Astrocyte of the spinal cord (primary cell): ENCODE data around the gene NCF2.

ENCODE experiments used
- DNase-seq: peaks from one replicate; pipeline ENCODE4 v3.0.0; 2011; ENCODE audit warnings: low read depth, low spot score
- H3K4me3 ChIP-seq: 2 replicates; pipeline ENCODE4 v1.5.1; 2011; ENCODE audit warnings: low read depth, mild to moderate bottlenecking, low read length, moderate library complexity
- in situ Hi-C: cut with HindIII; loops from 2 replicates; pipeline ENCODE4 v1.10.0; 2017; ENCODE audit warnings: low sequenced_read_pairs
- TF ChIP-seq, protein P1 (sequence below): IDR thresholded peaks from 2 replicates; pipeline ENCODE4 v1.5.1; 2012; ENCODE audit warnings: low read depth, mild to moderate bottlenecking, low read length, inconsistent platforms

NCF2 gene

DNA sequence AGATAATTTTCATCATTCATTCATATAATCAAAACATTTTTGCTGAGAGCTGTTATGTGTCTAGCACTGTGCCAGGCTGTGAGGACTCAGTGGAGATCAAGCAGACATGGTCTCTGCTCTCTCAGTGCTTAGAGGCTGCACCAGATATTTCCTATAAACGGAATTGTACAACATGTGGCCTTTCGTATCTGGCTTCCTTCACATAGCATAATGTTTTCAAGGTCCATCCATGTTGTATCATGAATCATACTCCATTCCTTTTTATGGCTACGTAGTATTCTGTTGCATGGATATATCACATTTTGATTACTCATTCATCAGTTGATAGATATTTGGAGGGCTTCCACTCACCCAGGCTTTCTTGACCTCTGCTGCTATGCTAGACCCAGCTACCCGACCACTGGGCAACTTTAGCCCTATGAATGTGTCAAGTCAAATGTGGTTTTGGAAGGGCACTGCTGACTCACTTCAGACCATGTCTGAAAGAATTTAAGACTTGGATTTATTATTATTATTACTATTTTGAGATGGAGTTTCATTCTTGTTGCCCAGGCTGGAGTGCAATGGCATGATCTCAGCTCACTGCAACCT is 18.5 kb downstream of the NCF2 start:
- in situ Hi-C loops, result no loop called here
- TF ChIP-seq, protein P1, sequence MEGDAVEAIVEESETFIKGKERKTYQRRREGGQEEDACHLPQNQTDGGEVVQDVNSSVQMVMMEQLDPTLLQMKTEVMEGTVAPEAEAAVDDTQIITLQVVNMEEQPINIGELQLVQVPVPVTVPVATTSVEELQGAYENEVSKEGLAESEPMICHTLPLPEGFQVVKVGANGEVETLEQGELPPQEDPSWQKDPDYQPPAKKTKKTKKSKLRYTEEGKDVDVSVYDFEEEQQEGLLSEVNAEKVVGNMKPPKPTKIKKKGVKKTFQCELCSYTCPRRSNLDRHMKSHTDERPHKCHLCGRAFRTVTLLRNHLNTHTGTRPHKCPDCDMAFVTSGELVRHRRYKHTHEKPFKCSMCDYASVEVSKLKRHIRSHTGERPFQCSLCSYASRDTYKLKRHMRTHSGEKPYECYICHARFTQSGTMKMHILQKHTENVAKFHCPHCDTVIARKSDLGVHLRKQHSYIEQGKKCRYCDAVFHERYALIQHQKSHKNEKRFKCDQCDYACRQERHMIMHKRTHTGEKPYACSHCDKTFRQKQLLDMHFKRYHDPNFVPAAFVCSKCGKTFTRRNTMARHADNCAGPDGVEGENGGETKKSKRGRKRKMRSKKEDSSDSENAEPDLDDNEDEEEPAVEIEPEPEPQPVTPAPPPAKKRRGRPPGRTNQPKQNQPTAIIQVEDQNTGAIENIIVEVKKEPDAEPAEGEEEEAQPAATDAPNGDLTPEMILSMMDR, result no peak
- H3K4me3 ChIP-seq, result no peak overlapping the region
- no peak for DNase-seq

DNA sequence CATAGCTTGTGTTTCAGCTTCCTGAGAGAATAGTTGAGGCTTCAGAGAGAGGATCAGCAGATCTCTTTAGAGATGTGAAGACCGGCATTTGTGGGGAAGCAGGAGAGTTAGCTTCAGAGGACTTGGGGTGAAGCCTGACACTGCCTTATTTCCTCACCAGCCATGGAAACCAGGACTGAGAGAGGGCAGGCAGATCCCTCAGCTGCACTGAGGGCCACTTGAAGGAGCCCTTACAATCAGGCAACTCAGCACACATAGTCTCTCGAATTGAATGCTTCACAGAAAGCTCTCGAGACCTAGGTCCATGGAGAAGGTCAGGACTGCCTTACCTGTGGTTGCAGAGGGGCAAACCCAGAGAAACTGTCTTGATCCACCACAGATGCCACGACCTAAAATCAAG is 19.8 kb downstream of the NCF2 start:
- DNase-seq, result no peak
- no peak overlapping the region for H3K4me3 ChIP-seq
- in situ Hi-C loops, result no loop called here
- TF ChIP-seq, protein P1, result no peak

DNA sequence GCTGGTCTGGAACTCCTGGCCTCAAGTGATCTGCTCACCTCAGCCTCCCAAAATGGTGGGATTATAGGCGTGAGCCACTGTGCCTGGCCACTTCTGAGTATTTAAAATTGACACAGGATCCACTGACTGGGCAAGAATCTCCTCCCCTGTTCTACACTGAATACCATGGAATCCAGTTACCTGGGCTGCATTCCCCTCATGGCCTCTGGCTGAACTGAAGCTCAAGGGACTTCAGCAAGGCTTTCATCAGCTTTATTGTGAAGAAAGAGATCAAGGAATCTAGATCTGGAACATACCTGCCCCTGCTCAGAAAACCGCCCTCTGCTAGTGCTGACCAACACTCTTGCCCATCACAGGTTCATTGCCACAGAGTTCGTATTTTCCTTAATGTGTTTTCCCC is 20.5 kb downstream of the NCF2 start:
- H3K4me3 ChIP-seq, result no peak overlapping the region
- TF ChIP-seq, protein P1, result no peak
- in situ Hi-C loops, result no loop called here
- DNase-seq, result no peak

DNA sequence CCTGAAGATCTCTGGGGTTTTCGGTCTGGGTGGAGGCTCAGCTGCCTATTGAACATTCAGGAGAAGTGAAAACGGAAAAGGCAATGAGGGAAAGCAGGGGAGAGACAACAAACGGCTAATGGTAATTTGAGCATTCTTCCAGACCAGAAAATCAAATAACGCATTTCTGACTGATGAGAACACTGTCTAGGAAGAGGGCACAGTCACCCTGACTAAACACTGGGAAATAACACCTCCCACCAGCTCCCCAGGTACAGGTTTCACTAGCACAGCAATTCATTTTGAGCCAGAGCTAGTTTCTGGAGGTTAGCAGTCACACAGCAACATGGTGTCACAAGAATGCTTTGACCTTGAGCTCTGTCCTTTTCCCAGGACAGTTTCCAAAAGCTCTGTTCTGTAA is 21.1 kb downstream of the NCF2 start:
- no peak overlapping the region for H3K4me3 ChIP-seq
- in situ Hi-C loops, result no loop called here
- peak; percentile 32 for DNase-seq

DNA sequence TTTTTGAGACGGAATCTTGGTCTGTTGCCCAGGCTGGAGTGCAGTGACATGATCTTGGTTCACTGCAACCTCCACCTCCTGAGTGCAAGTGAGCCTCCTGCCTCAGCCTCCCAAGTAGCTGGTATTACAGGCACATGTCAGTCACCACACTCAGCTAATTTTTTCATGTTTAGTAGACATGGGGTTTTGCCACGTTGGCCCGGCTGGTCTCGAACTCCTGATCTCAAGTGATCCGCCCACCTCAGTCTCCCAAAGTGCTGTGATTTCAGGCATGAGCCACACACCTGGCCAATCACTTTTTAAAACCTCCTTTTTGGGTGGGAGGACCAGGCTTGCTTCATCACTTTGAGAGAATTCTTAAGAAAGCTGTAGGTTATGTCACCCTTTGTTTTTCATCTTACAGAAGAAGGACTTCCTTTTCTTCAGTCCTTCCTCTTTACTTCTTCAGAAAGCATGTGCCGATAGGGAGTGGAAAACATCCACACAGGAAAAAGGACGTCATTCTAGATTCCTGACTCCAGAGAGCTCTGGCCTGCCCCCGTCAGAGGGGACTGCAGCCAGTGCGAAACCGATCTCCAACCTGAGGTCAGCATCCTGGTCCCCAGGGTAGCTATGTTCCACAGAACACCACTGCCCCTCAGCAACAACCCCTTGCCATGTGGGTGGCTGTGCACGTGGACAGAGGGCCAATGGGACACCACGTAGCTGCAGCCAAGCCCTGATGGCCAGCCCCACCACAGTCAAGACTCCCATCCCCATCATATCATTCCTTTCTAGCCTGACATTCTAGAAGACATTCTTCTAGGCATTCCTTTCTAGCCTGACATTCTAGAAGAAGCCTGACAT is 21.9 kb downstream of the NCF2 start:
- no peak overlapping the region for H3K4me3 ChIP-seq
- in situ Hi-C loops, result no loop called here
- no peak for DNase-seq
- TF ChIP-seq, protein P1, result no peak

More for the DNA sequence above, 21.1 kb downstream of the NCF2 start:
- TF ChIP-seq, protein P1, result no peak

DNA sequence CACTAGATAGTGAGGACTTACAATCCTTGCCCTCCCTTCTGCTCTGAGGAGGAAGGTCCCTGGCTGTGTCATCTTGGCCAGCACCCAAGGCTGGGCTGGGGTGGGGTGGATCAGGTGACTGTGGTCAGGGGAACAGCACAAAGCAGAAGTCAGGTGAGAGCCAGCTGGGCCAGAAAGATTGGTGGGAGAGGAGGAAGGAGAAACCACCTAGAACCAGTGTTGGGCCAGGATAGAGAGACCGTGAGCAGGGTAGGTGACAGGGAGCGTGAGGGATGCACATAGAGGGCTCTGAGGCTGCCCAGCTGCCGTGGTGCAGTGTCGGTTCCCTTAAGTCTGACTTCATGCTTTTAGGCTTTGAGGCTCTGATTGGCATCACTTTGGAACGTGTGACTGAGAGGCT is 22.7 kb downstream of the NCF2 start:
- peak; percentile 22 for DNase-seq
- TF ChIP-seq, protein P1, result no peak
- no peak overlapping the region for H3K4me3 ChIP-seq
- in situ Hi-C loops, result no loop called here
